Measurements from ENCODE around the gene ENTPD6.
"Not testable (repeated sequence)": the region's sequence is repeated elsewhere in the genome, so short reads cannot be mapped to it uniquely, and the experiment has no call there.

ENTPD6 gene

DNA sequence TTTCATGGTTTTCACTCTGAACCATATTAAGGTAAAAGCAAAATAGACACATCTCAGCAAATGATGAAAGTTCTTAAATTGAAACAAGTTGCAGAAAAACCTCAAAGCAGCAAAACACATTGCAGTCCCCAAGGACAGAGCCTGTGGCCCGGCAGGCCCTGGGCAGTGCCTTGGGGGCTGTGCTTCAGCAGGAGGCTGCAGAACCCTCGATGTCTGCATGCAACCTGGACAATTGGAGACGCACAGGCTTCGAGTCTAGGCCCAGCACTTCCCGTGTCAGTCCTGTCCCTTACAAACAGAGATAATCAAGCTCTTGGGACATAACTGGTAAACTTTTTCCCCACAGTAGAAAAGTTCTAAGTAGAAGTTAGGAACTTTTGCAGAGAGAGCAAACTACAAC lies 61.6 kb downstream of the ENTPD6 start:
- DNase-seq (ENCODE audit: low spot score) = no peak

DNA sequence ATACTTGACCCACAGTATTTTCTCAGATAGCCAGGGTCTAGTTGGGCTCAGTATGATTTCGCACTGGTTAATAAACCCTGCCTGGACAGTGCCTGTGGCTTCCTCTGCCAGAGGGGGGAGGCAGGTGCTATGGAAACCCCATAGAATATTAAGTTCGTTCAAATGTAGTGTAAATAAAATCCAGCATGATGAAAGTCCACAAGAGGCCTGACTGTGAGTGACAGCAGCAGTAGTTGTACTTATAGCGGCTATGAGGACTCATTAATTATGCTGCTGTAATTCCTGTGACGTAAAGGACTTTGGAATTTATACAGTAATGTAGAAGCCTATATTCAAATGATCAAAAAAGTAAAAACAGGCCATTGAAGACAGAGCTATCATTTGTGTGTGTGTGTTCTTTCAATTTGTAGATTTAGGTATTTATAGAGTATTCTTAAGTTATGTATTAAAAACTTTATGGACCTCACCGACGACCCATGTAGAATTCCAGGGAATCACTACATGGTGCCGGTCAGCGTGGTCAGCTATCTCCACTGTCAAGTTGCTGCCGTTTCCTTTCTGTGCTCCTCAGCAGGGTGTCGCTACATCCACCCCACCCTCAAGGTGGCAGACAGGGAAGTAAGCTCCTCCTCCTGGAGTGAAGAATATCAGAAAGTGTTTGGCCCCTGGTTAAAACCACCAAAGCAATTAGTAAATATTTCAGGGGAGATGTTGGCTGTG lies 62.4 kb downstream of the ENTPD6 start:
- no peak for DNase-seq (ENCODE audit: low spot score)

DNA sequence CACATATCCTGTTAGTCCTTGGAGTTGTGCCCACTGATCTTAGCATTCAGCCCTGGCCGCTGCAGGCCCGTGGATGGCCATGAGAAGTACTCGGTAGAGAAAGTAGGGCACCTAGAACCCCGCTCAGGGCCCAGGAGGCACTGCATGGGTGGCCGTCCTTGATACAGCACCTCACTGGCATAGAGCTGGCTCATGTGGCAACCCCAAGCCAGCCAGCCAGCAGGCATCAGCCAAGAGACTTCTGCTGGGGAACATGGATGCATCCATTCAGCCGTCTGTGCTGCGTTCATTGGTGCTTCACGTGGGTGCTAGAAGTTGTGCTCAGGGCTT lies 62.9 kb downstream of the ENTPD6 start:
- DNase-seq (ENCODE audit: low spot score) = no peak

GRCh38 chr20:25258828-25259227 lies 63.3 kb downstream of the ENTPD6 start:
- no peak for DNase-seq (ENCODE audit: low spot score)

DNA sequence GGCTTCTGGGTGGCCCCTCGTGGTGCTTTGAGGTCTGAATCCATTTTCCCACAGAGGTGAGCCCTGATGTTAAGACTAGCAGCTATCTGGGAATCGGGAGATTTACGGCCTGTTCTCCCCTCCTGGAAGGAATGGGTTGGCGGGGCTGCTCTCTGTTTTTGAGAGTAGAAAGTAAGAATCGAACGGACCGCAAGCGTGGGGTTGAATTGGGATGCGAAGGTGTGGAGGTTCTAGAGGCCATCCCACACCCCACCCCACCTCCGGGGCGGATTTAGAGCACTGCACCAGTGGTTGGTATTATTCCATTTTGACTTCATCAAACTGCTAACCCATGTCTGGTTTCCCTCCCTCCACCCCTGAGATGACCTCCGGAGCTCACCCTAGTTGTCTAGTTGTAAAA lies 63.8 kb downstream of the ENTPD6 start:
- DNase-seq (ENCODE audit: low spot score) = no peak

- no peak for DNase-seq (ENCODE audit: low spot score)
These were observed 64.3 kb downstream of the ENTPD6 start for GRCh38 chr20:25259788-25260254.

GRCh38 chr20:25260770-25261437 lies 65.4 kb downstream of the ENTPD6 start:
- DNase-seq (ENCODE audit: low spot score) = not testable (repeated sequence)

DNA sequence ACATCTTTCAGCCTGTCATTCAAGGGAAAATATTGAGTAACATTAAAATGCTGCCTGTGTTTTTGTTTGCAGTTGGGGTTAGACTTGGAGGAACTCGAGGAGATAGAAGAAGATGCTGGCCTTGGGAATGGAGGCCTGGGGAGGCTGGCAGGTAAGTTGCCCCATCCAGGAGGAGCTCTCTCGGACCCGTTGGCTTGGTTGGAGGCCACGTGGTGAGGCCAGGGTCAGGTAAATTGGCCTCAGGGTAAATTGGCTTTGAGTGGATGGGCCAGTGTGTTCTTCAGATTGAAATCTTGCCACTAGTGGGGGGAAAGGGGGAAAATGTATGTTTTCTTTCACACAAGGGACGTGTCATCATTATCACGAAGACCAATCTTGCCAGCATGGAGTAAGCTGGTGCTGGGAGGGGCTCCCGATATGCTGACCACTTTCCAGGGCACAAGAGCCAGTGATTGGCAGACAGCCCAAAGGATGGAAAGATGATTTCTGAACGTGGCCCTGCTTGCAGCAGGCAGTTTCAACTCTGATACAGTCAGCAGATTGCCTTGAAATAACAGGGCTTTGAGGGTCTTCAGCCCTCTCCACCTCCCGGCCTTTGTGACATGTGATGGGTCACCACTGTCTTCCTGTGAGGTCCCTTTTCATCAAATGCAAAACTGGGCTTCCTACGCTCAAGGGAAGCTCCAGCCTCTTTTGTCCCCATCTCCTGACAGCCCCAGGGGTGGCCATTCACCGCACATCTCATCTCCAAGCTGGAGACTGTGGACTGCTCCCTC lies 73.7 kb downstream of the ENTPD6 start:
- no peak for DNase-seq (ENCODE audit: low spot score)

- DNase-seq (ENCODE audit: low spot score) = no peak
These were observed 74.3 kb downstream of the ENTPD6 start for GRCh38 chr20:25269833-25270170.

DNA sequence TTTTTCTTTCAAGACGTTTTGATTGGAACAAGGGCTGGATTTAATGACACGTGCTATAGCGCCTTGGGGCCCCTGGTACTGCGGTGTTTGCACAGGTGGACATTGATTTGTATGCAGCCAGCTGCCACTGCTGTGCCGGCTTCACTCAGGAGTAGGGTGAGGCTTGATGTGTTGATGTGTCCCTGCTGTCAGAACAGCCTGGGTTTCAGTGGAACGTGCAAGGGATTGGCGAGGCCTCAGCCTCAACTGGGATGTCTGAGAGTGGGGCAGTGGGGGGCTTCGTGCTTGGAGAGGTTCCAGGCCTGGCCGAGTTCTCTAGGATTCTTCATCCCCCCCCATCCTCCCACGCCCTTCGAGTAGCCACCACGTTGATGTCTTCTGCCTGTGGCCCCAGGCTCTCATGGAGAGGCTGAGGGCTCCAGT lies 75.3 kb downstream of the ENTPD6 start:
- DNase-seq (ENCODE audit: low spot score) = no peak

DNA sequence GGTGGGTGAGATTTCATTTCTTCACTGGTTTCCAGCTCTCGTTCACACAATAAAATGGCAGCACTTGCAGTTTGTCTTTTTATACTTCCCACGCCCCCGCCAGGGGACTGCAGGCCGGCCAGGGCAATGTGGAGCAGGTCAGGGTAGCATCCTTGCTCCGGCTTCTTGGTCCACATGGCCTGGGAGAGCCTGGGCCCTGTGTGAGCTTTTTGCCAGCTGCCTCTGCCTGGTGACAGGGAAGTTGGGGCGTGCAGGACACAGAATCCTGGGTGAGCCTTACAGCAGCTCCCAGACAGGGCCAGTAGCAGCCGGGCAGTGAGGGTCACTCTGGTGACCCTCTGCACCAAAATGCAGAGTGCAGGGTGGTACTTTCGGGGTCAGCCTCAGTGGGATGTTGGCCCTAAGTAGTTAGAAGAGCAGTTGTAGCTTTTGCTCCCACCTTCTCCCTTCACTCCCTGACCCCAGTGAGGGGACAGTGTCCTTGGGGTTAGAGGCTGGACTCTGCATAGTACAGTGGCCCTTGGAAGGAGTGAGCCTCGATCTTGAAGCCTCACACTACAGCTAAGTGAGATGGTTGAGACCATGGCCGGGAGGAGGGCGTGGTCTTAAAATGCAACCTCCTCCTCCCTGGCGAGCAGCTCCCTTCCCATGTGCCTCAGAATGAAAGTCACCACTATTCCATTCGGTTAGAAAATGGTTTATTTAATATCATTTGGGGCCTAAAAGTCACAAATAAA lies 76.1 kb downstream of the ENTPD6 start:
- DNase-seq (ENCODE audit: low spot score) = no peak

GRCh38 chr20:25272223-25273000 lies 76.9 kb downstream of the ENTPD6 start:
- no peak for DNase-seq (ENCODE audit: low spot score)

DNA sequence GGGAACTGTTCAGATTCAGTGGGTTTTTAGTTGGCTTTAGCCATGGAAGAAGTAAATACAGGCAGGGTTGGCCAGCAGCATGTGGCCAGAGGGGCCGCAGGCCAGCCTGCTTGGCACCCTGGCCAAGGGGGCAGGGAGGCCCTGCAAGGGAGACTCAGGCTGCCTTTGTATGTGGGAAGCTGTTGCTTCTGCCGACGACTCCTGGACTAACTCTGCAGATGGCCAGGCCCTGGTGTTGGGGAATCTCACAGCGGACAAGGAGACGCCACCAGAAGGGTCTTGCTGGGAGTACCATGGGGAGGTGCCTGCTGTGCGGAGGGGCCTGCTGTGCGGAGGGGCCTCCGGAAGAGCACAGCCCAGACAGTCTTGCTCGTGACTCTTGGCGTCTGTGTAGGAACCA lies 77.5 kb downstream of the ENTPD6 start:
- DNase-seq (ENCODE audit: low spot score) = peak; percentile 68

DNA sequence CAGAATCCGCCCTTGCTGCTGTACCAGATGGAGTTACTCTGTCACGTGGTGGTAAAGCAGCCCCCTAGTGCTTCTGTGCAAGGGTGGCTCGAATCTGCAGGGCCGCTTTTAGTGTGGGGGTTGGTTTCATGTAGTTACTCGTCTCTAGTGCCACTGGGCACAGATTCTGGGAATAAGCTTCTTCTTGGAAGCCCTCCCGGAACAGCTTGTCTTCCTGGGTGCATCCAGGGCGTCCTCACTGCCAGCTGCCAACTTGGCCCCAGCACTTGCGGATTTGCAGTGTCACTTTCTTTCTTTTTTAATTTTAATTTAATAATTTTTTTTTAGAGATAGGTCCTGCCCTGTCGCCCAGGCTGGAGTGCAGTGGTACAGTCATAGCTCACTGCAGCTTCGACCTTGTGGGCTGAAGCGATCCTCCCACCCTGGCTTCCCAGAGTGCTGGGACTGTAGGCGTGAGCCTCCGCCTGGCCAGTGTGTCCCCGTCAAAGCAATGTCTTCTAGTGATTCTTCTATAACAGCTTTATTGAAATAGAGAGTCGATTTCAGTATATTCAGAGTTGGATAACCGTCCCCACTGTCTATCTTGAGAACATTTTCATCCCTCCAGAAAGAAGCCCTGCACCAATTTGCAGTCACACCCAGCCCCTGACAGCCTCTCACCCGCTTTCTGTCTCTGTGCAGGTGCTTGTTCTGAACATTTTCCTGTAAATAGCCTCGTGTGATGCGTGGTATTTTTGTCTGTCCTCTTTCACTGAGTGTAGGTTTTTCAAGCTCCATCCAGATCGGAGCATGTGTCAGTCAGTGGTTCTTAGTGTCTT lies 78.2 kb downstream of the ENTPD6 start:
- peak; percentile 70 for DNase-seq (ENCODE audit: low spot score)

- no peak for DNase-seq (ENCODE audit: low spot score)
These were observed 79.0 kb downstream of the ENTPD6 start for GRCh38 chr20:25274481-25274880.

DNA sequence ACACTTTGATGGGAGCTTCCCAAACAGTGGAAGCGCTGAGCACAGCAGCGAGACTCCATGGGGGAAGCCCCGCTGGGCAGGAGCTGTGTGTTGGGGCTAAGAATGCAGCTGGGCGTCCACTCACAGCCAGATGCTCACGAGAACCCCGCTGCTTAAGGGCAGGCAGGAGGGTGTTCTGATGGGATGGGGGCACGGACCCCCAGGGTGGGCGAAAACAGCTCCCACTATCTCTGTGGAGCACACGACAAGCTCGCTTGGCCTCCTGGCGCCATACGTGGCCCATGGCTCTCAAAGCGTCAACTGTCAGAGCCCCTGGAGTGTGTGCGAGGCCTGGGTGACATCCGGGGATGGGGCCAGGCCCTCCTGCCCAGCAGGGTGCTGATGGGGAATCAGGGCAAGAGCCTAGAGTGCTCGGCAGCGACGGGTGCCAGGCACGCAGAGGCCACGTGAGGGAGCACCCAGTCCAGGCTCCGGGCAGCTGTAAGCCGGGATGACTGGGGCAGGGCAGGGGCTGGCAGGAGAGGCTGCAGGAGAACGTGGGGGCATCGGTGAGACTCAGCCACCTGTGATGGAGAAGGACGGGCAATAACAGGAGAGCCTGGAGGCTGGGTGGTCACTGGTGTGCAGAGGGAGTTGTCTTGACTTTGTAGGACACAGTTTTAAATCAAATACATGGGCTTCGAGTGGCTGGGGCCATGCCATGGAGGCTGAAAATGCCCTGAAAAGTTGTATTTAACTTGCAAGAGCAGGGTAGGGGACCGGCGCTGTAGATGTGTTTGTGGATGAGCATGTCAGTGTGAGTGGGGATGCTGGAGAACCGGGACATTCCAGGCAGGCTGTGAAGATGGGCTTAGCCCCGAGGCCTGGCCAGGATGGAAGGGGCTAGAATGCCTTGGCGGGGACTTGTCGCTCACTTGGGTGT lies 79.6 kb downstream of the ENTPD6 start:
- DNase-seq (ENCODE audit: low spot score) = no peak

DNA sequence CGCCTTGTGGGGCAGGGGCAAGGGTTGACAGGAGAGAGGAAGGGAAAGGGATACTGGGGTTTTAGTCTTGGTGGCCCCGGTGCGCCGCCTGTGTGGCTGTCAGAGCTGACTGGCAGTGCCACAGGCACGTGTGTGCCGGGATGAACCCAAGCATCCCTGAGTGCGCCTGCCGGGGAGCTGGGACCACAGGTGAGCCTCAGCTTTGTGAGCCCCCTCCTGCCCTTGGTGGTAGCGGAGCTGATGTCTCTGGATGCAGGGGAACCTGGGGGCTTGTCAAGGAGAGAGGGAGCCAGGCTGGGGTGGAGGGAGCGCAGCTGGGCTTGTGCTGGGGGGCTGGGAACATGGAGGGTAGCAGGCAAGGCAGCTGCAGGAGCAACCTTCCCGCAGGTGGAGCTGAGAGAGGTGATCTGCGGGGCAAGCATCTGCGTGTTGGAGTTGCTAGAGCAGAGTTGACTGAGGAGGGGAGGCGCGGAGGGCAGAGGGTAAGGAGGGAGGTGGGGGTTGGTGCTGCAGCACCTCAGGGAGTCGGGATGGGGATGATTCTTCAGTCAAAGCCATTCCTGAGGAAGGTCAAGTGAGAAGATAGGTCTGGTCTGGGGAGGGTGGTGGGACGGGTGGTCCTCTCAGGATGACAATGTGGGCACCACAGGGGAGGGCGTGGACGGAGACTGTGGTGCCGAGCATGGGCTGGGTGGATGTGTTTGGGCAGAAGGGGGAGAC lies 80.5 kb downstream of the ENTPD6 start:
- no peak for DNase-seq (ENCODE audit: low spot score)

Measured in pons (tissue), 1 donor.